HCT116 (cell line): Measurements from ENCODE around the gene ST6GAL2. TPM values are rescaled to one million over a fixed set of nuclear protein-coding genes. Genes with fewer than 3 reads are reported as not detected.

ENCODE experiments used
- ATAC-seq: fragments of 200-7000 bp; cut with Tn5 transposase; 2 replicates; pipeline ENCODE4 v1.9.1; 2020; ENCODE audit warnings: mild to moderate bottlenecking, moderate library complexity
- BruUV-seq: library from RNA; stranded (reverse); fragments of 400-500 nt; replicated peaks from 2 replicates; lab custom pipeline; 2021; lab: Mats Ljungman, UMichigan
- CTCF ChIA-PET: fragments of 300-600 bp; sonication (Branson Sonifier 250); formaldehyde crosslinking; loops from one replicate; lab custom pipeline; 2021; ENCODE audit warnings: antibody characterized with exemption; lab: Charles Lee
- POLR2A ChIA-PET: fragments of 300-600, 350-600 bp; sonication (Branson Sonifier 250); formaldehyde crosslinking; loops from one replicate; lab custom pipeline; 2021; ENCODE audit warnings: antibody characterized with exemption; lab: Charles Lee
- RAD21 ChIA-PET, 2 experiments: fragments of 300-600 bp; sonication (Branson Sonifier 250); formaldehyde crosslinking; loops; one replicate each; lab custom pipeline; 2023; ENCODE audit warnings: low total read pairs in 2 of 2; ENCODE audit not compliant: uncharacterized antibody in 2 of 2, unreplicated experiment in 2 of 2, low non-redundant PET in 1 of 2; lab: Charles Lee
- DNase-seq: peaks from one replicate; pipeline ENCODE4 v3.0.0-alpha.2; 2010; ENCODE audit warnings: low read depth, low spot score
- H2AFZ ChIP-seq: fragments of 200-600 bp; shearing (Covaris generic), sonication (generic); 2 replicates; pipeline ENCODE4 v1.6.1; 2017; ENCODE audit warnings: low read depth, mixed run types, mixed read lengths, antibody characterized with exemption, low read length; ENCODE audit not compliant: poor library complexity, severe bottlenecking
- H3K27ac ChIP-seq: 2 replicates; pipeline ENCODE4 v1.5.1; 2012; ENCODE audit warnings: low read depth, low read length
- H3K27me3 ChIP-seq: fragments of 200-600 bp; sonication (generic); 2 replicates; pipeline ENCODE4 v1.6.1; 2016; ENCODE audit warnings: mixed run types, low read length, mixed read lengths; ENCODE audit not compliant: insufficient read depth
- H3K36me3 ChIP-seq, 2 experiments: fragments of 200-500 bp in 1 of 2; fragments of 200-600 bp in 1 of 2; sonication (Bioruptor generic) in 1 of 2; sonication (generic) in 1 of 2; 2 replicates each; pipeline versions ENCODE4 v1.5.1 to v1.6.1; 2014 to 2016; ENCODE audit warnings: low read length in 2 of 2, inconsistent platforms in 1 of 2, mixed read lengths in 1 of 2, mixed run types in 1 of 2; ENCODE audit not compliant: insufficient read depth in 2 of 2, control insufficient read depth in 1 of 2
- H3K4me1 ChIP-seq, 2 experiments: fragments of 200-600 bp in 1 of 2; sonication (generic) in 1 of 2; 2 replicates each; pipeline versions ENCODE4 v1.5.1 to v1.6.1; 2012 to 2017; ENCODE audit warnings: low read length in 2 of 2, inconsistent platforms in 1 of 2, mild to moderate bottlenecking in 1 of 2, mixed read lengths in 1 of 2, mixed run types in 1 of 2, moderate library complexity in 1 of 2; ENCODE audit not compliant: insufficient read depth in 2 of 2, control insufficient read depth in 1 of 2
- H3K4me2 ChIP-seq: fragments of 200-600 bp; sonication (generic); 2 replicates; pipeline ENCODE4 v1.6.1; 2017; ENCODE audit warnings: mixed run types, low read length, mixed read lengths
- H3K4me3 ChIP-seq, 2 experiments: fragments of 200-600 bp in 1 of 2; sonication (generic) in 1 of 2; replicated peaks in 1 of 2; 2 replicates each; pipeline ENCODE4 v1.5.1; 2011 to 2016; ENCODE audit warnings: low read length in 2 of 2, control low read depth in 1 of 2, low read depth in 1 of 2, mild to moderate bottlenecking in 1 of 2, mixed read lengths in 1 of 2, mixed run types in 1 of 2
- H3K79me2 ChIP-seq: fragments of 200-600 bp; sonication (generic); 2 replicates; pipeline ENCODE4 v1.6.1; 2017; ENCODE audit warnings: mild to moderate bottlenecking, mixed run types, low read length, moderate library complexity, mixed read lengths; ENCODE audit not compliant: insufficient read depth
- H3K9ac ChIP-seq: fragments of 200-600 bp; sonication (generic); 2 replicates; pipeline ENCODE4 v1.6.1; 2016; ENCODE audit warnings: low read length, mixed read lengths
- H3K9me2 ChIP-seq: fragments of 200-600 bp; sonication (generic), shearing (Covaris generic); 2 replicates; pipeline ENCODE4 v1.6.1; 2017; ENCODE audit warnings: mixed run types, mild to moderate bottlenecking, moderate library complexity; ENCODE audit not compliant: insufficient read depth
- H3K9me3 ChIP-seq, 2 experiments: fragments of 200-500 bp in 1 of 2; fragments of 200-600 bp in 1 of 2; sonication (Bioruptor generic) in 1 of 2; sonication (generic) in 1 of 2; 2 replicates each; pipeline ENCODE4 v1.6.1; 2014 to 2017; ENCODE audit warnings: low read length in 2 of 2, mixed read lengths in 2 of 2, inconsistent platforms in 1 of 2, low read depth in 1 of 2, mild to moderate bottlenecking in 1 of 2, mixed run types in 1 of 2, moderate library complexity in 1 of 2; ENCODE audit not compliant: control insufficient read depth in 1 of 2, insufficient read depth in 1 of 2
- H4K20me1 ChIP-seq: fragments of 200-600 bp; sonication (generic), shearing (Covaris generic); 2 replicates; pipeline ENCODE4 v1.6.1; 2017; ENCODE audit warnings: mixed run types, mild to moderate bottlenecking, moderate library complexity; ENCODE audit not compliant: insufficient read depth
- ATF3 ChIP-seq: IDR thresholded peaks from 2 replicates; pipeline ENCODE4 v1.6.1; 2012
- CEBPB ChIP-seq: IDR thresholded peaks from 2 replicates; pipeline ENCODE4 v1.6.1; 2012; ENCODE audit warnings: low read depth
- CTCF ChIP-seq, 3 experiments: fragments of 200-600 bp in 1 of 3; sonication (generic) in 1 of 3; IDR thresholded peaks in 2 of 3; conservative IDR thresholded peaks in 1 of 3; 2 replicates each; pipeline ENCODE4 v1.5.1; 2012 to 2017; ENCODE audit warnings: low read depth in 2 of 3, low read length in 2 of 3, antibody characterized with exemption in 1 of 3, borderline replicate concordance in 1 of 3, control low read depth in 1 of 3, mild to moderate bottlenecking in 1 of 3, mixed read lengths in 1 of 3, mixed run types in 1 of 3, moderate library complexity in 1 of 3; ENCODE audit not compliant: insufficient read depth in 1 of 3
- EGR1 ChIP-seq: IDR thresholded peaks from 2 replicates; pipeline ENCODE4 v1.6.1; 2012; ENCODE audit warnings: low read depth
- EZH2 ChIP-seq: fragments of 200-600 bp; sonication (generic); IDR thresholded peaks from 2 replicates; pipeline ENCODE4 v1.6.1; 2017; ENCODE audit warnings: antibody characterized with exemption, mixed run types
- POLR2A ChIP-seq: IDR thresholded peaks from 2 replicates; pipeline ENCODE4 v1.7.0; 2011; ENCODE audit warnings: borderline replicate concordance; ENCODE audit not compliant: insufficient read depth, insufficient read length; ENCODE audit errors: extremely low read depth
- SP1 ChIP-seq: IDR thresholded peaks from 2 replicates; pipeline ENCODE4 v1.6.1; 2012; ENCODE audit warnings: low read depth
- TCF7L2 ChIP-seq: IDR thresholded peaks from 2 replicates; pipeline ENCODE4 v1.7.0; 2011; ENCODE audit warnings: borderline replicate concordance, inconsistent platforms; ENCODE audit not compliant: insufficient read depth, insufficient read length; ENCODE audit errors: extremely low read depth
- ZBTB33 ChIP-seq: IDR thresholded peaks from 2 replicates; pipeline ENCODE4 v1.6.1; 2011; ENCODE audit warnings: mild to moderate bottlenecking, low read length, moderate library complexity; ENCODE audit not compliant: insufficient replicate concordance; ENCODE audit errors: extremely low read depth
- intact Hi-C: fragments of 100-400 bp; cut with micrococcal nuclease; formaldehyde crosslinking; loops from 2 replicates; pipeline ENCODE4 v1.10.0; 2022
- total RNA-seq: library from RNA; stranded (reverse); gene quantifications from one replicate; pipeline ENCODE4 v1.2.1, GENCODE V29; 2021; ENCODE audit not compliant: unreplicated experiment

Gene ST6GAL2
- total RNA-seq, 1 experiment from 2014 or later, result not detected

- no TSS peak for BruUV-seq
- no peak for ATAC-seq
- RAD21 ChIA-PET, result no interaction called here
These were observed 87.0 kb downstream of the ST6GAL2 start for GRCh38 chr2:106798826-106799552.

More at GRCh38 chr2:106798826-106799552, 87.0 kb downstream of the ST6GAL2 start:
- no peak for DNase-seq
- POLR2A ChIA-PET, result no interaction called here
- H3K27ac ChIP-seq, result no peak overlapping the region
- TF ChIP-seq CEBPB, result no peak
- TF ChIP-seq EZH2, result no peak
- TF ChIP-seq ZBTB33, result no peak
- TF ChIP-seq CTCF (IDR thresholded peaks at IDR 0.05 in 2 of 3, conservative IDR thresholded peaks at IDR 0.05 in 1 of 3; ENCODE audit: borderline replicate concordance in 1 of 3, insufficient read depth in 1 of 3, low read depth in 2 of 3, low read length in 2 of 3), result no peak
- TF ChIP-seq SP1, result no peak
- TF ChIP-seq ATF3, result no peak
- TF ChIP-seq EGR1, result no peak
- TF ChIP-seq POLR2A, result no peak
- no peak for TF ChIP-seq TCF7L2
- H3K4me1 ChIP-seq, result no peaks in the 10 kb centered on the region
- peaks cover 0 to 12% of the 10 kb centered on the region in 2 experiments; a peak in 1 of 4 replicates for H3K9me3 ChIP-seq
- CTCF ChIA-PET, result no interaction called here
- no peaks in the 10 kb centered on the region for H3K27me3 ChIP-seq
- no peaks in the 10 kb centered on the region for H3K36me3 ChIP-seq
- H3K79me2 ChIP-seq, result no peaks in the 10 kb centered on the region
- no peak overlapping the region for H3K4me2 ChIP-seq
- intact Hi-C loops, result no loop called here
- no peak overlapping the region for H2AFZ ChIP-seq
- no peak overlapping the region for H3K4me3 ChIP-seq
- no peaks in the 10 kb centered on the region for H3K9me2 ChIP-seq
- H4K20me1 ChIP-seq, result no peaks in the 10 kb centered on the region
- no peak overlapping the region for H3K9ac ChIP-seq
